Endodermal cell (in vitro differentiated cells): ENCODE results near the gene SLC26A6. TPM values are rescaled to one million over a fixed set of nuclear protein-coding genes. Genes with fewer than 3 reads are reported as not detected.

Source experiments
- DNase-seq: peaks from one replicate; pipeline ENCODE4 v3.0.0-alpha.2; 2017
- H3K27ac ChIP-seq: 2 replicates; pipeline ENCODE4 v1.5.1; 2013; ENCODE audit warnings: mild to moderate bottlenecking, low read depth, low read length, moderate library complexity
- H3K27me3 ChIP-seq: 2 replicates; pipeline ENCODE4 v1.6.1; 2013; ENCODE audit warnings: mild to moderate bottlenecking, low read length, moderate library complexity; ENCODE audit not compliant: insufficient read depth, control insufficient read depth, poor library complexity, severe bottlenecking
- H3K36me3 ChIP-seq: 2 replicates; pipeline ENCODE4 v1.7.0; 2013; ENCODE audit warnings: mild to moderate bottlenecking, low read length, moderate library complexity; ENCODE audit not compliant: control insufficient read depth, insufficient read depth
- H3K4me1 ChIP-seq: one replicate; pipeline ENCODE4 v1.7.0; 2013; ENCODE audit warnings: low read length; ENCODE audit not compliant: control insufficient read depth, insufficient read depth
- H3K4me3 ChIP-seq: 2 replicates; pipeline ENCODE4 v1.5.1; 2013; ENCODE audit warnings: mild to moderate bottlenecking, low read length, moderate library complexity
- H3K9ac ChIP-seq: 2 replicates; pipeline ENCODE4 v1.6.1; 2013; ENCODE audit warnings: mild to moderate bottlenecking, low read length, moderate library complexity; ENCODE audit not compliant: poor library complexity, severe bottlenecking; ENCODE audit errors: extremely low read depth
- H3K9me3 ChIP-seq: 2 replicates; pipeline ENCODE4 v1.6.1; 2013; ENCODE audit warnings: mild to moderate bottlenecking, low read length, moderate library complexity; ENCODE audit not compliant: control insufficient read depth
- H3K27ac Mint-ChIP-seq: 2 replicates; pipeline ENCODE4 v1.8.0; 2020; ENCODE audit warnings: mixed read lengths
- H3K27me3 Mint-ChIP-seq: 2 replicates; pipeline ENCODE4 v1.8.0; 2021; ENCODE audit warnings: mild to moderate bottlenecking, mixed read lengths; ENCODE audit not compliant: insufficient read depth
- H3K36me3 Mint-ChIP-seq: 2 replicates; pipeline ENCODE4 v1.8.0; 2020; ENCODE audit warnings: low read depth, mixed read lengths
- H3K4me1 Mint-ChIP-seq: 2 replicates; pipeline ENCODE4 v1.8.0; 2020; ENCODE audit warnings: mixed read lengths
- H3K4me3 Mint-ChIP-seq: 2 replicates; pipeline ENCODE4 v1.8.0; 2020; ENCODE audit warnings: mild to moderate bottlenecking, moderate library complexity, mixed read lengths
- H3K9me3 Mint-ChIP-seq: 2 replicates; pipeline ENCODE4 v1.8.0; 2020; ENCODE audit warnings: mild to moderate bottlenecking, mixed read lengths
- CTCF ChIP-seq: fragments of 200-600 bp; sonication (generic); conservative IDR thresholded peaks from 2 replicates; pipeline ENCODE4 v1.5.0; 2021; ENCODE audit warnings: antibody characterized with exemption, mild to moderate bottlenecking
- WGBS, 2 experiments: methylation state at CpG; one replicate each; pipeline versions ENCODE4 v1.1.5 to v1.1.7; 2013; ENCODE audit warnings: missing lambda C conversion rate in 2 of 2, mixed read lengths in 1 of 2; ENCODE audit not compliant: insufficient coverage in 1 of 2, insufficient read length in 1 of 2; 5-methylcytosine and 5-hydroxymethylcytosine counted together
- total RNA-seq, 2 donors: library from RNA; stranded (reverse); fragmentation: NEBNext Ultra II Directional in 1 of 2; extraction: Animal tissue kit (Norgen Biotek cat#: 25700) in 1 of 2; gene quantifications; 2 replicates in 1 of 2; 3 replicates in 1 of 2; pipeline ENCODE4 v1.2.1, GENCODE V29; 2021

The SLC26A6 gene
- total RNA-seq, 2 donors from 2014 or later: 65.1 to 75.6 TPM

DNA sequence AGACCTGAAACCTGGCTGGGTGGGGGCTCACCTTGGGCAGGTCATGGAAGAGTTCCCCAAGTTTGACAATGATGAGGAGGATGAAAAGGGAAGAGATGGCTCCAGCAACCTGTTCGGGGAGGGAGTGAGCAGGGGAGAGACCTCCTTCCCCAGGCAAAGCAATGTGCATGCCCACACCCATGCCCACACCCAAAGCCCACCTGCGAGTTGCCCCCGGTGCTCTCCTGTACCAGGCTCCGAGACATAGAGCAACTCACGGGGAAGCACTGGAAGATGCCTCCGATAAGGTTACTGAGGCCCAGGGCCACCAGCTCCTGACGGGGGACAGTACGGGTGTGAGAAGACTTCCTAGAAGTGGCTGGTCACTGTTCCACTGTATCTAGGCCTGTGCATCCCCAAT, 4.9 kb downstream of the SLC26A6 start:
- Histone ChIP-seq H3K4me1 (no peaks in the 10 kb centered on the region), H3K36me3 (peaks cover 48% of the 10 kb centered on the region), H3K27ac (no peak overlapping the region), H3K9ac (no peak overlapping the region), H3K9me3 (no peaks in the 10 kb centered on the region), H3K27me3 (no peaks in the 10 kb centered on the region), H3K4me3 (no peak overlapping the region)
- Mint-ChIP-seq H3K27ac (peak overlapping the region; percentile 12), H3K9me3 (no peaks in the 10 kb centered on the region), H3K4me3 (no peak overlapping the region), H3K27me3 (no peaks in the 10 kb centered on the region), H3K4me1 (peaks cover 7% of the 10 kb centered on the region), H3K36me3 (peaks cover 67% of the 10 kb centered on the region)
- no peak for TF ChIP-seq CTCF
- no peak for DNase-seq
- WGBS, 2 experiments: 95 to 96% methylated on average over 7 to 8 of the region's 8 CpGs

GRCh38 chr3:48629894-48630293, 5.4 kb downstream of the SLC26A6 start:
- Histone ChIP-seq H3K27ac (no peak overlapping the region), H3K27me3 (no peaks in the 10 kb centered on the region), H3K36me3 (peaks cover 53% of the 10 kb centered on the region), H3K4me3 (no peak overlapping the region), H3K9ac (no peak overlapping the region), H3K4me1 (no peaks in the 10 kb centered on the region), H3K9me3 (no peaks in the 10 kb centered on the region)
- no peak for TF ChIP-seq CTCF
- Mint-ChIP-seq H3K4me1 (peaks cover 7% of the 10 kb centered on the region), H3K4me3 (no peak overlapping the region), H3K9me3 (no peaks in the 10 kb centered on the region), H3K27ac (peak overlapping the region; percentile 12), H3K36me3 (peaks cover 72% of the 10 kb centered on the region), H3K27me3 (no peaks in the 10 kb centered on the region)
- WGBS, 2 experiments: 94 to 98% methylated on average over 10 to 12 of the region's 12 CpGs
- no peak for DNase-seq

DNA sequence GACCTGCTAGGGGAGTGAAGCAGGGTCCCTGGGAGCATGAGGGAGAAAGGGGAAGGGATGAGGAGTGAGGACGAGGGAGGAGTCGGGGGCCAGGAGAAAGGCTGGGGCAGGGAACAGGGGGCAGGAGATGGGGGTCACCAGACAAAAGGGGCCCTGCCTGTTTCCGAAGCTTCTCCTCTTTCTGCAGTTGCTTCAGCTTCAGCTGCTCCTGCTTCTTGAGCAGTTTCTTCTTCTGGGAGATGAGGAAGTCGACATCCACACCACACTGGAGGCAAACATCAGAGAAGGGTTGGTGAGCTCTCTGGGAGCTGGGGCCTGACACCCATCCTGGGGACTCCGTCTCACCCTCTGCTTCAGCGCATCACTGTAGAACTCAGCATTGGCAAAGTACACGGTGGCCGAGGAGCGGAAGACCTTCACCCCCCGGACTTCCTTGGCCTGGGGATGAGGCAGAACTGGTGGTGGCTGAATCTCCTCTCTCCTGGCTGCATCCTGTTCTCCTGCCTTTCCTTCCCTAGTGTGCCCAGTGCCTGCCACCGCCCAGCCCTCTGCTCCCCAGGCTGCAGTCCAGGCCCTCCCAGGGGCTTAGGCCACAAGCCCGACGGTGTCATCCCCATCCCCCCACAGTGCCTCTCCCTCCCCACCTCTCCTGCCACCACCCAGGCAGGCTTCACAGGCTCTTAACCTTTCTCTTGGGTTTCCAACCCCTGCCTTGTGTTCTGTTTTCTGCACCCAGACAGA, 6.8 kb downstream of the SLC26A6 start:
- Mint-ChIP-seq H3K27me3 (no peaks in the 10 kb centered on the region), H3K9me3 (no peaks in the 10 kb centered on the region), H3K4me1 (no peaks in the 10 kb centered on the region), H3K36me3 (peaks cover 82% of the 10 kb centered on the region), H3K27ac (no peak overlapping the region), H3K4me3 (no peak overlapping the region)
- 94 to 100% methylated on average over 4 to 13 of the region's 13 CpGs for WGBS, 2 experiments
- TF ChIP-seq CTCF: no peak
- DNase-seq: no peak
- Histone ChIP-seq H3K9ac (no peak overlapping the region), H3K27ac (no peak overlapping the region), H3K4me1 (no peaks in the 10 kb centered on the region), H3K9me3 (no peaks in the 10 kb centered on the region), H3K36me3 (peaks cover 53% of the 10 kb centered on the region), H3K27me3 (no peaks in the 10 kb centered on the region), H3K4me3 (no peak overlapping the region)
